ENCODE measurements around the gene EML4. TPM values are rescaled to one million over a fixed set of nuclear protein-coding genes. Genes with fewer than 3 reads are reported as not detected.

EML4 gene
- total and polyA plus RNA-seq, 2 of the 13 experiments (the other 11 are each of a cell fraction or from before 2014, with no cell fraction given) = 243 to 476 TPM

GRCh38 chr2:42169100-42169873 lies at the start of gene EML4 (continued):
- peak; percentile 87 for TF ChIP-seq ZBTB10 (CRISPR knock-in tag; IDR thresholded peaks at IDR 0.05; ENCODE audit: borderline replicate concordance)
- TF ChIP-seq ZNF383 (CRISPR knock-in tag; IDR thresholded peaks at IDR 0.05; ENCODE audit: borderline replicate concordance) = 0 out of 2 replicates have a peak, but pooled peaks have one; percentile 65
- TF ChIP-seq ZNF264 (CRISPR knock-in tag; IDR thresholded peaks at IDR 0.05) = no peak
- TF ChIP-seq BRCA1 (CRISPR knock-in tag; IDR thresholded peaks at IDR 0.05) = peak; percentile 61
- TF ChIP-seq DMTF1 (CRISPR knock-in tag; IDR thresholded peaks at IDR 0.05) = no peak
- TF ChIP-seq ZSCAN20 (CRISPR knock-in tag; IDR thresholded peaks at IDR 0.05; ENCODE audit: borderline replicate concordance) = peak; percentile 92
- 0 out of 2 replicates have a peak, but pooled peaks have one; percentile 24 for TF ChIP-seq ZNF710 (CRISPR knock-in tag; IDR thresholded peaks at IDR 0.05; ENCODE audit: borderline replicate concordance)
- TF ChIP-seq ATAD3A (CRISPR knock-in tag; IDR thresholded peaks at IDR 0.05) = no peak
- peak; percentile 98 for TF ChIP-seq RBFOX2 (IDR thresholded peaks at IDR 0.05; ENCODE audit: low read depth, low read length)
- TF ChIP-seq DR1 (CRISPR knock-in tag; IDR thresholded peaks at IDR 0.05) = no peak
- TF ChIP-seq PAX8 (CRISPR knock-in tag; IDR thresholded peaks at IDR 0.05; ENCODE audit: borderline replicate concordance) = peak; percentile 56; the same call in 1 of the 2 replicates
- TF ChIP-seq AHR (CRISPR knock-in tag; IDR thresholded peaks at IDR 0.05) = peak; percentile 79
- TF ChIP-seq NPAS2 (CRISPR knock-in tag; IDR thresholded peaks at IDR 0.05; ENCODE audit: borderline replicate concordance) = no peak
- TF ChIP-seq ZNF713 (CRISPR knock-in tag; IDR thresholded peaks at IDR 0.05) = 0 out of 2 replicates have a peak, but pooled peaks have one; percentile 2
- TF ChIP-seq HBP1 (CRISPR knock-in tag; IDR thresholded peaks at IDR 0.05; ENCODE audit: low read depth) = peak; percentile 17; the same call in 1 of the 2 replicates
- no peak for TF ChIP-seq ZNF567 (CRISPR knock-in tag; IDR thresholded peaks at IDR 0.05; ENCODE audit: borderline replicate concordance)
- TF ChIP-seq CERS6 (CRISPR knock-in tag; IDR thresholded peaks at IDR 0.05) = peak; percentile 46; the same call in 1 of the 2 replicates
- no peak for TF ChIP-seq ZNF20 (CRISPR knock-in tag; IDR thresholded peaks at IDR 0.05)
- no peak for TF ChIP-seq MYNN (CRISPR knock-in tag; IDR thresholded peaks at IDR 0.05; ENCODE audit: low read depth)

All from HepG2 (cell line).